Astrocyte of the cerebellum (primary cell): ENCODE measurements around the gene COQ5.
A peak's percentile ranks its signal among the peaks of the same experiment; 100 is the strongest.

Experiments used
- DNase-seq: peaks from one replicate; pipeline ENCODE4 v3.0.0-alpha.2; 2011; ENCODE audit warnings: low read depth
- H3K4me3 ChIP-seq: 2 replicates; pipeline ENCODE4 v1.5.1; 2011; ENCODE audit warnings: mild to moderate bottlenecking, low read depth, low read length, moderate library complexity
- CTCF ChIP-seq: IDR thresholded peaks from 2 replicates; pipeline ENCODE4 v1.5.1; 2012; ENCODE audit warnings: low read length, low read depth, moderate library complexity, mild to moderate bottlenecking; ENCODE audit errors: missing control alignments
- in situ Hi-C: cut with HindIII; loops from 2 replicates; pipeline ENCODE4 v1.10.0; 2017; ENCODE audit warnings: low sequenced_read_pairs

Gene COQ5

GRCh38 chr12:120538281-120539156 is 9.6 kb upstream of the COQ5 start:
- H3K4me3 ChIP-seq, result peak overlapping the region; percentile 31
- peak; percentile 64 for DNase-seq
- in situ Hi-C loops, result no loop called here
- no peak for TF ChIP-seq CTCF

DNA sequence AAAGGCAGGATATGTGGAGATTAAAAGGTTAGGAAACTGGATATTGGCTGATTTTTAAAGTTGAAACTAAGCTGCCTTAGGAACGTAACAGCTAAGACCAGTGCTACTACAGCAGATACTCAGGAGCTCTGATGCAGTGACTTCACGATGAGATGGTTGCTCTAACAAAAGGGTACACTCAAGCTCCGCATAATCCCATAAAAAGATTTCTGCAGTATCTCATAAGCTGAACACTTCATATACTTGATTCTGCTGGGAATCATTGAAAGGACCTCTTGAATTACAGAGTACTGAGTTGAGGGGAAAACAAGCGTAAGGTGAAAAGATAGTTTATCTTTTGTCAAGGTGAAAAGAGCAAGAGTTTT is 8.9 kb upstream of the COQ5 start:
- in situ Hi-C loops, result no loop called here
- no peak for DNase-seq
- peak overlapping the region; percentile 31 for H3K4me3 ChIP-seq
- no peak for TF ChIP-seq CTCF

DNA sequence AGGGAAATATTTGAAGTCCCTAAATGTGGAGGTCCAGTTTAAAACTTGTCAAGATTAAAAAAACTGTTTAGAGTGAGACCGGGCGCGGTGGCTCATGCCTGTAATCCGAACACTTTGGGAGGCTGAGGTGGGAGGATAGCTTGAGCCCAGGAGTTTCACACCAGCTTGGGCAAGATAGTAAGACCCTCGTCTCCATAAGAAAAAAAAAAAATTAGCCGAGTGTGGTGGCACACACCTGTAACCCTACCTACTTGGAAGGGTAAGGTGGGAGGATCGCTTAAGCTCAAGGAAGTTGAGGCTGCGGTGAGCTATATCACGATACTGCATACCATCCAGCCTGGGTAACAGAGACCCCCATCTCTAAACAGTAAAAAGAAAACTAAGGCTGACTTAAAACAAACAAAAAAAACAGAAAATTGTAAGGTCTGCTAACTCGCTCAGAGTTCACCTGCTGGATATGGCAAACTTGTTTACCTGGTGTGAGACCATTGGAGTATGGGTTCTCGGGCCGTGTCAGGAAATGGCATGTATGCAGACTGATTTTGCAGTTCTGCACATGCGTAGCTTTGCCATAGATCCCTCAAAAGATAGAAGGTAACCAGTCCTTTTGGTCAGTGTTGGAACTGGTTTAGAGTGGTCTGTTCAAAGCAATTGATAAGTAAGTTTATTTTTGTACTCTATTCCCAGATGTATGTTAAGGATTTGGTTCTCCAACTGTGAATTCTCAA is 7.3 kb upstream of the COQ5 start:
- DNase-seq, result no peak
- TF ChIP-seq CTCF, result no peak
- in situ Hi-C loops, result no loop called here
- peak overlapping the region; percentile 98 for H3K4me3 ChIP-seq

DNA sequence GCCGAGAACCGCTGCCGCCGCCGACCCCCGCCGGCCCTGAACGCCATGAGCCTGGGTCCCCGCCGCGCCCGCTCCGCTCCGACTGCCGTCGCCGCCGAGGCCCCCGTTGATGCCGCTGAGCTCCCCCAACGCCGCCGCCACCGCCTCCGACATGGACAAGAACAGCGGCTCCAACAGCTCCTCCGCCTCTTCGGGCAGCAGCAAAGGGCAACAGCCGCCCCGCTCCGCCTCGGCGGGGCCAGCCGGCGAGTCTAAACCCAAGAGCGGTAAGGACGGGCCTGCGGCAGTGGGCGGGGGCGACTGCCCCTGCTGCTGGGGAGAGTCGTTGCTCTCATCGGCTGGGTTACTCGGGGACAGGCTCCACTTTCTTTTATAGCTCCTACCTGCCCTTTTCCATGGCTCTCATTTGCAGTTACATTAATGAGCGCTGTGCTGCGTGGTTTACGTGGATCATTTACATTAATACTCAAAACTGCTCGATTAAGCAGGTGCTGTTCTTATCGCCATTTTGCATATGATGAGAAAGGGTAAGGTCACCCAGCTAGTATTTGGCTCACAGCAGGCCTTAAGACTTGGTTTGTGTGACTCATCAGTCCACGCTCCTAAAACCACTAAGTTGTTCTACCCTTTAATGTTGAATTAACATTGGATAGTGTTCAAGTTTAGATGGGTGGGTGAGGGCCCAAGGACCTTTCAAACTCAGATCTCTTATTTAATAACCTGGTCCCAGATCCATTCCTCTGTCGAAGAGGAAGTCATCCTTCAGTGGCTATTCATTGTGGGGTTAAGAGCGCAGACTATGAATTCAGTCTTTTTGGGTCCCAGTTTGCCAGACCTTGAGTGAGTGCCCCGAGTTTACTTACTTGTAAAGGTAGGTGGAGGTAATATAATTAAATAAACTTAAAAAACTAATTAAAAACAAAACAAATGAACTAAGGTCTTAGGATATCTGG is 6.0 kb upstream of the COQ5 start:
- peak overlapping the region; percentile 98 for H3K4me3 ChIP-seq
- in situ Hi-C loops, result no loop called here
- TF ChIP-seq CTCF, result no peak
- DNase-seq, result peak; percentile 81

- peak; percentile 78 for DNase-seq
- in situ Hi-C loops, result no loop called here
- no peak for TF ChIP-seq CTCF
- peak within 1 kb of the TSS; percentile 98 for H3K4me3 ChIP-seq
These were observed 5.3 kb upstream of the COQ5 start, which contains the start of gene RNF10 for GRCh38 chr12:120534203-120534702. Gene RNF10, plus strand, starts transcription at chr12:120534356. Its CDS starts 456 bp downstream, at chr12:120534812.
